Skeletal muscle tissue (tissue), 4 donors: ENCODE results near the gene SLC22A12. TPM values are rescaled to one million over a fixed set of nuclear protein-coding genes. Genes with fewer than 3 reads are reported as not detected.
"Not testable (repeated sequence)": the region's sequence is repeated elsewhere in the genome, so short reads cannot be mapped to it uniquely, and the experiment has no call there.

ENCODE experiments used
- H3K27ac ChIP-seq: one replicate; pipeline ENCODE4 v1.7.0; 2013; ENCODE audit warnings: mild to moderate bottlenecking, low read depth, low read length, inconsistent platforms
- H3K27me3 ChIP-seq, 3 donors: one replicate each; pipeline ENCODE4 v1.7.0; 2013; ENCODE audit warnings: low read length in 3 of 3; ENCODE audit not compliant: control insufficient read depth in 3 of 3, insufficient read depth in 3 of 3
- H3K36me3 ChIP-seq, 3 donors: one replicate each; pipeline ENCODE4 v1.7.0; 2013; ENCODE audit warnings: low read length in 3 of 3; ENCODE audit not compliant: control insufficient read depth in 3 of 3, insufficient read depth in 3 of 3
- H3K4me1 ChIP-seq, 3 donors: one replicate each; pipeline ENCODE4 v1.7.0; 2013; ENCODE audit warnings: low read length in 3 of 3, mild to moderate bottlenecking in 3 of 3; ENCODE audit not compliant: control insufficient read depth in 3 of 3, insufficient read depth in 3 of 3
- H3K4me3 ChIP-seq, 3 donors: one replicate each; pipeline ENCODE4 v1.7.0; 2013; ENCODE audit warnings: low read length in 3 of 3
- H3K9ac ChIP-seq, 3 donors: one replicate each; pipeline ENCODE4 v1.7.0; 2013; ENCODE audit warnings: low read length in 3 of 3, mild to moderate bottlenecking in 3 of 3, moderate library complexity in 2 of 3, low read depth in 1 of 3
- H3K9me3 ChIP-seq, 3 donors: one replicate each; pipeline ENCODE4 v1.7.0; 2013; ENCODE audit warnings: low read length in 3 of 3; ENCODE audit not compliant: control insufficient read depth in 3 of 3
- total RNA-seq: library from RNA; depleted of rRNA; stranded (reverse); fragments of >200 nt; gene quantifications from one replicate; pipeline ENCODE4 v1.2.3, GENCODE V29; 2014
- donor health status: Osteomylitis.

SLC22A12 gene
- total RNA-seq, 1 donor from 2014 or later = not detected

- H3K9me3 ChIP-seq = peaks cover 0 to 5% (median 0%) of the 10 kb centered on the region in 3 donors
- H3K9ac ChIP-seq = no peak overlapping the region
- no peaks in the 10 kb centered on the region for H3K4me1 ChIP-seq
- no peaks in the 10 kb centered on the region for H3K36me3 ChIP-seq
- H3K27ac ChIP-seq = no peak overlapping the region
- peaks cover 0 to 8% (median 5%) of the 10 kb centered on the region in 3 donors for H3K27me3 ChIP-seq
- no peak overlapping the region for H3K4me3 ChIP-seq
These were observed 3.3 kb downstream of the SLC22A12 start for GRCh38 chr11:64594159-64594939.

GRCh38 chr11:64595922-64596321 lies 4.9 kb downstream of the SLC22A12 start:
- not testable (repeated sequence) for H3K4me1 ChIP-seq, H3K4me3 ChIP-seq, H3K9me3 ChIP-seq, H3K27ac ChIP-seq, H3K9ac ChIP-seq, H3K27me3 ChIP-seq, H3K36me3 ChIP-seq

- Histone ChIP-seq H3K27me3 (peaks cover 0 to 5% (median 0%) of the 10 kb centered on the region in 3 donors), H3K4me1 (no peaks in the 10 kb centered on the region), H3K27ac (no peak overlapping the region)
These were observed 6.7 kb downstream of the SLC22A12 start for GRCh38 chr11:64597671-64598101.

DNA sequence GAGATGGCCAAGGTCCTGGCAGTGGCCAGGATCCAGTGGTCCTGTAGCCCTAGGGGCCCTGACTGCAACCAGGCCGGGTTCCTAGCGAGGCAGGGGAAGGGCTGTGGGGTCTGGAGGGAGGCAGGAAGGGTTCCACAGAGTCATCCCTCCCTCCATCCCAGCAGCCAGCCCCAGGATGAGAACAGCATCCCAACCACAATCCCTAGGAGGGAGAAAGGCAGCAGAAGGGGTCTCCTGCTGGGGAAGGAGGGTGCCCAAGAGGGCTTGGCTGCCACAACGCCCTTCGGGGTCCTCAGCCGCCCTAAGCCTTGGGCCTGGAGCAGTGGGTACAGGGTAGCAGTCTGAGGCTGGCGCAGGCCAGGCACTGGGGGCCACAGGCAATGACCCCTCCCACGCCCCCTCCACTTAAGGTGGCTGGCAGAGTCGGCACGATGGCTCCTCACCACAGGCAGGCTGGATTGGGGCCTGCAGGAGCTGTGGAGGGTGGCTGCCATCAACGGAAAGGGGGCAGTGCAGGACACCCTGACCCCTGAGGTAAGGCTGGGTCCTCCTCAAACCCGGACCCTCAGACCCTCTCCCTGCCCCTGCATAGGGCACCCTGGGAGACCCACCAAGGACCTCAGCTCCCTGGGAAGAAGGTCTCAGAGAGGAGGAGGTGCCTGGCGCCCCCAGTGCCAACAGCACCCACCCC lies 7.2 kb downstream of the SLC22A12 start:
- H3K4me1 ChIP-seq = no peaks in the 10 kb centered on the region
- peaks cover 0 to 5% (median 0%) of the 10 kb centered on the region in 3 donors for H3K27me3 ChIP-seq
- H3K36me3 ChIP-seq = no peaks in the 10 kb centered on the region
- H3K9ac ChIP-seq = no peak overlapping the region
- no peak overlapping the region for H3K4me3 ChIP-seq
- no peak overlapping the region for H3K27ac ChIP-seq
- peaks cover 0 to 2% (median 0%) of the 10 kb centered on the region in 3 donors for H3K9me3 ChIP-seq

More at GRCh38 chr11:64597671-64598101, 6.7 kb downstream of the SLC22A12 start:
- Histone ChIP-seq H3K4me3 (no peak overlapping the region), H3K9ac (no peak overlapping the region), H3K9me3 (peaks cover 0 to 2% (median 0%) of the 10 kb centered on the region in 3 donors), H3K36me3 (no peaks in the 10 kb centered on the region)

- no peak overlapping the region for H3K27ac ChIP-seq
These were observed 8.0 kb downstream of the SLC22A12 start for GRCh38 chr11:64598797-64599697.

GRCh38 chr11:64599698-64600211 lies 8.7 kb downstream of the SLC22A12 start:
- Histone ChIP-seq H3K27me3 (peaks cover 0 to 10% (median 3%) of the 10 kb centered on the region in 3 donors), H3K4me1 (no peaks in the 10 kb centered on the region), H3K27ac (no peak overlapping the region), H3K4me3 (no peak overlapping the region), H3K9me3 (peaks cover 0 to 2% (median 0%) of the 10 kb centered on the region in 3 donors), H3K36me3 (no peaks in the 10 kb centered on the region), H3K9ac (no peak overlapping the region)

More at GRCh38 chr11:64598797-64599697, 8.0 kb downstream of the SLC22A12 start:
- H3K4me1 ChIP-seq = no peaks in the 10 kb centered on the region
- H3K9ac ChIP-seq = no peak overlapping the region
- no peak overlapping the region for H3K4me3 ChIP-seq
- peaks cover 0 to 2% (median 0%) of the 10 kb centered on the region in 3 donors for H3K9me3 ChIP-seq
- H3K27me3 ChIP-seq = peaks cover 0 to 8% (median under 1%) of the 10 kb centered on the region in 3 donors
- H3K36me3 ChIP-seq = no peaks in the 10 kb centered on the region

- no peak overlapping the region for H3K4me3 ChIP-seq
- no peak overlapping the region for H3K9ac ChIP-seq
- H3K4me1 ChIP-seq = no peaks in the 10 kb centered on the region
- no peak overlapping the region for H3K27ac ChIP-seq
- peaks cover 0 to 10% (median 3%) of the 10 kb centered on the region in 3 donors for H3K27me3 ChIP-seq
- peaks cover 0 to 2% (median 0%) of the 10 kb centered on the region in 3 donors for H3K9me3 ChIP-seq
- no peaks in the 10 kb centered on the region for H3K36me3 ChIP-seq
These were observed 9.4 kb downstream of the SLC22A12 start for GRCh38 chr11:64600281-64600992.

DNA sequence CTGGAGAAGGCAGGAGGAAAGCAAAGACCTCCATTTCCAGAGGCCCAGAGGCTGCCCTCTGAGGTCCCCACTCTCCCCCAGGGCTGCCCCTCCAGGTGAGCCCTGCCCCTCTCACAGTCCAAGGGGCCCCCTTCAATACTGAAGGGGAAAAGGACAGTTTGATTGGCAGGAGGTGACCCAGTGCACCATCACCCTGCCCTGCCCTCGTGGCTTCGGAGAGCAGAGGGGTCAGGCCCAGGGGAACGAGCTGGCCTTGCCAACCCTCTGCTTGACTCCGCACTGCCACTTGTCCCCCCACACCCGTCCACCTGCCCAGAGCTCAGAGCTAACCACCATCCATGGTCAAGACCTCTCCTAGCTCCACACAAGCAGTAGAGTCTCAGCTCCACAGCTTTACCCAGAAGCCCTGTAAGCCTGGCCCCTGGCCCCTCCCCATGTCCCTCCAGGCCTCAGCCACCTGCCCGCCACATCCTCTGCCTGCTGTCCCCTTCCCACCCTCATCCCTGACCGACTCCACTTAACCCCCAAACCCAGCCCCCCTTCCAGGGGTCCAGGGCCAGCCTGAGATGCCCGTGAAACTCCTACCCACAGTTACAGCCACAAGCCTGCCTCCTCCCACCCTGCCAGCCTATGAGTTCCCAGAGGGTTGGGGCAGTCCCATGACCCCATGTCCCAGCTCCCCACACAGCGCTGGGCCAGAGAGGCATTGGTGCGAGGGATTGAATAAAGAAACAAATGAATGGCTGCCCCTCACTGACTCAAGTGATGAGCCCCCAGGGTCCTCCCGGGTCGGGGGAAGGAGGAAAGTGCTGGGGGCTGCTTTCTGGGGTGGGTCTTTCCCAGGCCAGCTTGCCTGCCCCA lies 10.8 kb downstream of the SLC22A12 start:
- no peak overlapping the region for H3K4me3 ChIP-seq
- H3K27ac ChIP-seq = no peak overlapping the region

More for the DNA sequence above, 10.8 kb downstream of the SLC22A12 start:
- H3K4me1 ChIP-seq = no peaks in the 10 kb centered on the region
- H3K9ac ChIP-seq = no peak overlapping the region
- no peaks in the 10 kb centered on the region for H3K36me3 ChIP-seq
- H3K9me3 ChIP-seq = no peaks in the 10 kb centered on the region
- peaks cover 0 to 10% (median 3%) of the 10 kb centered on the region in 3 donors for H3K27me3 ChIP-seq
